Endothelial cell of umbilical vein (primary cell): Measurements from ENCODE around the gene HNRNPU. TPM values are rescaled to one million over a fixed set of nuclear protein-coding genes. Genes with fewer than 3 reads are reported as not detected.
A peak's percentile ranks its signal among the peaks of the same experiment; 100 is the strongest.

ENCODE experiments used
- BruUV-seq: library from RNA; stranded (reverse); fragments of 400-500 nt; replicated peaks from 2 replicates; lab custom pipeline; 2021; lab: Mats Ljungman, UMichigan
- CTCF ChIA-PET: fragments of 300-600, 350-600 bp; sonication (Branson Sonifier 250); formaldehyde crosslinking; loops from one replicate; lab custom pipeline; 2021; ENCODE audit warnings: antibody characterized with exemption, inconsistent platforms; lab: Charles Lee
- POLR2A ChIA-PET: fragments of 300-600, 350-600 bp; sonication (Branson Sonifier 250); formaldehyde crosslinking; loops from one replicate; lab custom pipeline; 2021; ENCODE audit warnings: antibody characterized with exemption, inconsistent platforms; lab: Charles Lee
- DNase-seq: peaks from one replicate; pipeline ENCODE4 v3.0.0-alpha.2; 2011; ENCODE audit warnings: low read depth, low spot score
- FAIRE-seq: peaks from 2 replicates; lab custom pipeline; 2011; peaks lifted over from hg19 to GRCh38; lab: Jason Lieb, UNC
- H2AFZ ChIP-seq: 2 replicates; pipeline ENCODE4 v1.6.0; 2012; ENCODE audit warnings: low read depth, low read length, control low read depth, inconsistent platforms
- H3K27ac ChIP-seq: 2 replicates; pipeline ENCODE4 v1.5.1; 2011; ENCODE audit warnings: low read depth, mild to moderate bottlenecking, control low read depth, low read length, moderate library complexity; ENCODE audit not compliant: insufficient read depth
- H3K27me3 ChIP-seq, 2 experiments: 2 replicates each; pipeline versions ENCODE4 v1.6.0 to v1.6.1; 2011; ENCODE audit warnings: low read length in 2 of 2, mixed read lengths in 1 of 2; ENCODE audit not compliant: control insufficient read depth in 2 of 2, insufficient read depth in 2 of 2
- H3K36me3 ChIP-seq, 2 experiments: 2 replicates in 1 of 2; 3 replicates in 1 of 2; pipeline ENCODE4 v1.5.1; 2011; ENCODE audit warnings: low read length in 2 of 2, mild to moderate bottlenecking in 1 of 2, moderate library complexity in 1 of 2; ENCODE audit not compliant: control insufficient read depth in 2 of 2, insufficient read depth in 2 of 2; ENCODE audit errors: extremely low read depth in 1 of 2
- H3K4me1 ChIP-seq: 3 replicates; pipeline ENCODE4 v1.5.1; 2011; ENCODE audit warnings: mild to moderate bottlenecking, low read length; ENCODE audit not compliant: control insufficient read depth, insufficient read depth; ENCODE audit errors: extremely low read depth
- H3K4me2 ChIP-seq: 2 replicates; pipeline ENCODE4 v1.6.1; 2011; ENCODE audit warnings: low read length, control low read depth, mixed read lengths; ENCODE audit not compliant: insufficient read depth
- H3K4me3 ChIP-seq, 3 experiments: fragments of 200-600 bp in 1 of 3; sonication (generic), shearing (Covaris generic) in 1 of 3; replicated peaks in 1 of 3; 2 replicates each; pipeline ENCODE4 v1.5.1; 2011 to 2016; ENCODE audit warnings: control low read depth in 3 of 3, low read length in 3 of 3, mild to moderate bottlenecking in 2 of 3, inconsistent platforms in 1 of 3, low read depth in 1 of 3, moderate library complexity in 1 of 3; ENCODE audit not compliant: insufficient read depth in 1 of 3
- H3K79me2 ChIP-seq: 2 replicates; pipeline ENCODE4 v1.6.0; 2012; ENCODE audit warnings: low read length, inconsistent platforms; ENCODE audit not compliant: control insufficient read depth, insufficient read depth
- H3K9ac ChIP-seq: replicated peaks from 2 replicates; pipeline ENCODE3; 2011; ENCODE audit warnings: low read length, control low read depth; ENCODE audit not compliant: insufficient read depth; ENCODE audit errors: extremely low read depth
- H3K9me1 ChIP-seq: replicated peaks from 3 replicates; pipeline ENCODE4 v1.6.0; 2011; ENCODE audit warnings: mild to moderate bottlenecking, low read length; ENCODE audit not compliant: control insufficient read depth, insufficient read depth; ENCODE audit errors: extremely low read depth
- H3K9me3 ChIP-seq: replicated peaks from 2 replicates; pipeline ENCODE4 v1.5.1; 2012; ENCODE audit warnings: low read length, inconsistent platforms; ENCODE audit not compliant: control insufficient read depth, insufficient read depth
- H4K20me1 ChIP-seq: replicated peaks from 2 replicates; pipeline ENCODE3; 2011; ENCODE audit warnings: mild to moderate bottlenecking, low read length; ENCODE audit not compliant: control insufficient read depth, insufficient read depth; ENCODE audit errors: extremely low read depth
- CTCF ChIP-seq, 2 donors: IDR thresholded peaks; 1 replicate in 1 of 2; 2 replicates in 1 of 2; pipeline ENCODE4 v1.5.1; 2011; ENCODE audit warnings: low read length in 2 of 2, mild to moderate bottlenecking in 2 of 2, moderate library complexity in 2 of 2, control low read depth in 1 of 2, inconsistent platforms in 1 of 2, low read depth in 1 of 2; ENCODE audit not compliant: insufficient read depth in 1 of 2; ENCODE audit errors: extremely low read depth in 1 of 2
- EZH2 ChIP-seq: IDR thresholded peaks from 2 replicates; pipeline ENCODE4 v1.6.1; 2012; ENCODE audit warnings: borderline replicate concordance, low read depth, mild to moderate bottlenecking, moderate library complexity, low read length, inconsistent platforms; ENCODE audit not compliant: severe bottlenecking
- FOS ChIP-seq: IDR thresholded peaks from 2 replicates; pipeline ENCODE4 v1.6.1; 2011; ENCODE audit warnings: mild to moderate bottlenecking, low read length, moderate library complexity, borderline replicate concordance; ENCODE audit not compliant: insufficient read depth
- GATA2 ChIP-seq: IDR thresholded peaks from 2 replicates; pipeline ENCODE4 v1.7.0; 2011; ENCODE audit warnings: low read depth, mild to moderate bottlenecking, moderate library complexity, mixed read lengths, low read length; ENCODE audit not compliant: insufficient read length, insufficient read depth
- JUN ChIP-seq: IDR thresholded peaks from 2 replicates; pipeline ENCODE4 v1.6.1; 2011; ENCODE audit warnings: borderline replicate concordance, low read depth; ENCODE audit not compliant: insufficient read length, insufficient read depth
- MAX ChIP-seq: IDR thresholded peaks from 2 replicates; pipeline ENCODE4 v1.6.1; 2011; ENCODE audit not compliant: insufficient read depth, insufficient read length
- MYC ChIP-seq: IDR thresholded peaks from one replicate; pipeline ENCODE4 v1.6.1; 2011; ENCODE audit warnings: mild to moderate bottlenecking, low read depth, low read length
- POLR2A ChIP-seq: IDR thresholded peaks from 2 replicates; pipeline ENCODE4 v1.6.1; 2012; ENCODE audit warnings: low read depth, mild to moderate bottlenecking, control low read depth, low read length
- POLR2AphosphoS5 ChIP-seq: IDR thresholded peaks from 2 replicates; pipeline ENCODE4 v1.6.1; 2012; ENCODE audit warnings: low read depth, mild to moderate bottlenecking, control low read depth, low read length, moderate library complexity; ENCODE audit not compliant: insufficient read depth
- dilution Hi-C: fragments of 300-500 bp; cut with MboI; formaldehyde crosslinking; loops from one replicate; pipeline ENCODE4 v1.15.0; 2019; ENCODE audit warnings: low sequenced_read_pairs; ENCODE audit not compliant: extremely low pct_ligation_motif_present
- intact Hi-C: fragments of 100-400 bp; cut with micrococcal nuclease; formaldehyde crosslinking; loops from one replicate; pipeline ENCODE4 v1.10.0; 2022
- polyA plus RNA-seq, 4 experiments: library from polyadenylated mRNA; depleted of rRNA in 3 of 4; stranded (reverse) in 3 of 4; unstranded in 1 of 4; fragments of >200 nt; gene quantifications; 2 replicates each; pipeline versions ENCODE4 v1.2.1 to v1.2.3, GENCODE V29; 2011 to 2012; ENCODE audit warnings: missing spikeins in 1 of 4
- total RNA-seq: library from RNA; stranded (reverse); gene quantifications from 2 replicates; pipeline ENCODE4 v1.2.3, GENCODE V29; 2021

Gene HNRNPU
- total and polyA plus RNA-seq, 2 donors (not counting 3 experiments of a cell fraction or from before 2014, with no cell fraction given), result 68.7 to 417 TPM

GRCh38 chr1:244863491-244864252 lies 671 bp downstream of the HNRNPU start:
- no peak for TF ChIP-seq FOS
- no peak for TF ChIP-seq MYC
- TF ChIP-seq GATA2, result no peak
- no peak for TF ChIP-seq EZH2
- TF ChIP-seq JUN, result no peak
- no peak for TF ChIP-seq CTCF (IDR thresholded peaks at IDR 0.05; ENCODE audit: extremely low read depth in 1 of 2, insufficient read depth in 1 of 2, low read depth in 1 of 2, low read length in 2 of 2)
- no peak for TF ChIP-seq MAX
- TF ChIP-seq POLR2AphosphoS5, result no peak
- TF ChIP-seq POLR2A, result no peak
- Histone ChIP-seq H3K9ac (peak overlapping the region; percentile 98), H3K4me2 (no peak overlapping the region), H3K4me1 (peaks cover 30% of the 10 kb centered on the region), H3K27ac (peak overlapping the region; percentile 89), H3K36me3 (peaks cover 4 to 25% of the 10 kb centered on the region in 2 experiments), H3K9me1 (no peaks in the 10 kb centered on the region), H3K4me3 (peak overlapping the region; percentile 87 to 96 (median 94)), H3K9me3 (no peaks in the 10 kb centered on the region), H2AFZ (no peak overlapping the region), H4K20me1 (peaks cover 19% of the 10 kb centered on the region), H3K27me3 (no peaks in the 10 kb centered on the region), H3K79me2 (peaks cover 54% of the 10 kb centered on the region)
- FAIRE-seq (no peak), DNase-seq (no peak)
- POLR2A ChIA-PET, result interaction anchor here (0.9 to 4.0 kb wide), 3 partner anchors 28 to 107 kb away, joined by 3 to 26 read pairs (median 8); partner anchors contain the start of gene COX20
- BruUV-seq, result TSS peak; percentile 27
- dilution Hi-C loops (no loop called here), intact Hi-C loops (loop anchor here (1.0 to 2.0 kb wide), 9 partner anchors 28 to 411 kb away; partner anchors contain the start of gene COX20)
- CTCF ChIA-PET, result interaction anchor here (0.6 to 6.6 kb wide), 7 partner anchors 11 to 1140 kb away, joined by 3 to 104 read pairs (median 8); partner anchors contain the start of gene COX20
